Suppressor macrophage treated with lipopolysaccharide for 1 hour (primary cell): Measurements from ENCODE around the gene EXOC3L1.

ENCODE experiments used
- DNase-seq, 3 donors: peaks; one replicate each; pipeline ENCODE4 v3.0.0-alpha.2; 2020 to 2022

The EXOC3L1 gene

DNA sequence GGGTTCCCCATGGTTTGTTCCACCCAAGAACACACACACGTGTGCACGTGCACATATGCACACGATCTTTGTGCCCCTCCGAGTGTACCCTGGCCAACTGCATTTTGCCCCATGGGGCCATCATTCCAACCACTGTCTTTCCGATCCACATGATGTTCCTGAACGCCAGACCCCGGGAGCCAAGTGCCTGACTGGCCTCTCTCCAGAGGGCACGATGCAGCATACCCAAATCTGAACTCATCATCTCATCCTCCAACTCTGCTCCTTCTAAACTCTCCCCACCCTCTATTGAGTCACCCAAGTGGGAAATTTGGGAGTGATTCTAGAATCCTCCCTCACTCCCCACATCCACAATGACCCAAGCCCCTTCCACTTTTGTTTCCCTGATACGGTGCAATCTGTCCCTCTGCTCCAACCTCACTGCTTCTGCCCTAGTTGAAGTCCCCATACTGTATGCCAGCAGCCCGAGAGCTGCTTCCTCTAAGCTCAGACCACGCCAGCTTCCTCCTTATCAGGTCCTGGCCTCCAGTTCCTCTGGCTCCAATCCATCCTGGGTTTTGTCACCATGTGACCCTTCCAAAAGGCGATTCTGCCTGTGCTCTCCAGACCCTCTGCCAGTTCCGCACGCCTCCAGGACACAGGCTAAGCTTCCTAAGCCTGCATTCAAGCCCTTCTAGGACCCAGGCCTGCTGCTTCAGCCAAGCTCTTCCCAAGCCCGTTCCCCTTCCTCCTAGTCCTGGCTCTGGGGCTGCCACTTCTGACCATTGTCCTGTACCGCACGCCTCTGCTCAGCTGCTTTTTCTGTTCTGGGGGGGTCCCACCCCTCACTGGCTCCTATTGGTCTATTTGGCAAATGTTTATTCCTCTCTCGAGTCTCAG lies 26.9 kb upstream of the EXOC3L1 start:
- DNase-seq, result peak; percentile 57 to 79 (median 76)

DNA sequence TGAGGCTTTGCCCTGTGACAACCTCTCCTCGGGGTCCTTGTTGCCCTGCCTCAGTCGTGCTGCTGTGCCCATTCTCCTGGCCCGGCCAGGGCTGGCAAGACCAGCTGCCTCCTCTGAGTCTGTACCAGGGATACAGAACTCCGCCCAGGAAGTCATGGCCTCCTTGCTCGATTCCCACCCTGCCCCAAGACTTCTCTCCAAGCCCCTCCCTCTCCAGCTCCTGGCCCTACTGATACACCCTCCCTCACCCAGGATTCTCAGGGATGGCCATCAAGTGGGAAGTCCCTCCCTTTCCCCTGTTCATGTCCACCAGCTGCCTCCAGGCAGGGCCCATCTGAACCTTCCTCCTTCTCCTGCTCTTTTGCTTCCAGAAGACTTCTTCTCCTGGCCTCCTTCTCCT lies 25.8 kb upstream of the EXOC3L1 start:
- peak; percentile 37 to 68 (median 65) for DNase-seq

DNA sequence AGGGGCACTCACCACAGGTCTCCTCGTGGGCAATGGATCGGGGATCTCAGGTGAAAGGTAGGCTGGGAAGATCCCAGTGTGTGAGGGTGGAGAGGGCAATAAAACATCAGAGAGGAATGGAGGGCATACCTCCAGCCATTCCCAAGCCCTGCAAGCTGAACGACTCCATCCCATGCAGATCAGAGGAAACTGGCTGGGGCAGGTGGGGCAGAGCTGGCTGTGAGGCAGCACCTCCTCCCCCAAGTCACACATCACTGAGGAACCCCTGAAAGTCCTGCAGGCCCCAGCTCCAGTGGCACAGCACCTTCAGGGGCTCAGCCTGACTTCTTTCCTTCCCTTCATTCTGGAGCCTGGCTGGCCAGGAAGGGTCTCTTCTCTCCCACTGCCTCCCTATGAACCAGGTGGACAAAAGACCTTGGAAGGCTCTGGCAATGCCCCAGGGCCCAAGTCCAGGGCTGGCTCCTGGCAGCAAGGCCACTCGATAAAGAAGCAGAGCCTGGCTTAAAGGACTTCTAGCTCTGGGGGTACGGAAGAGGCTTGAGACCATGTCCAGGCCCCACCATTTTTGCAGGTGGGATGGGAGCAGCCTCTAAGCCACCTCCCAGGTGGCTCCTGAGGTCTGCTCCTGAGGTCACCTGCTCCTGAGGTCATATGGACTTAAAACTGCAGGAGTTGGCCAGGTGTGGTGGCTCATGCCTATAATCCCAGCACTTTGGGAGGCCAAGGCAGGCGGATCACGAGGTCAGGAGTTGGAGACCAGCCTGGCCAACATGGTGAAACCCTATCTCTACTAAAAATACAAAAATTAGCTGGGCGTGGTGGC lies 23.5 kb upstream of the EXOC3L1 start:
- no peak for DNase-seq

DNA sequence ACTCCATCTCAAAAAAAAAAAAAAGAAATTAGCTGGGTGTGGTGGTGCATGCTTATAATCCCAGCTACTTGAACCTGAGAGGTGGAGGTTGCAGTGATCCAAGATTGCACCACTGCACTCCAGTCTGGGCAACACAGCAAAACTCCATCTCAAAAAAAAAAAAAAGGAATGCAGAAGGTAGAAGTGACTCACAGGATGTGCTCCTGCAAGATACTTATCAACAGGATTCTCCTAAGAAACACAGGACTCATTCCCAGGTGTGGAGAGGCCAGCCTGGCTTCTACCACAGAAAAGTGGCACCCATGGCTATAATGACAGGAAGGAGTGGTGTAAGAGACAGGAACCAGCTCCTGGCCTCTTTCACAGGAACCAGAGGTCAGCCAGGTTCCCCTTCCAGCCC lies 22.8 kb upstream of the EXOC3L1 start:
- DNase-seq, result no peak

DNA sequence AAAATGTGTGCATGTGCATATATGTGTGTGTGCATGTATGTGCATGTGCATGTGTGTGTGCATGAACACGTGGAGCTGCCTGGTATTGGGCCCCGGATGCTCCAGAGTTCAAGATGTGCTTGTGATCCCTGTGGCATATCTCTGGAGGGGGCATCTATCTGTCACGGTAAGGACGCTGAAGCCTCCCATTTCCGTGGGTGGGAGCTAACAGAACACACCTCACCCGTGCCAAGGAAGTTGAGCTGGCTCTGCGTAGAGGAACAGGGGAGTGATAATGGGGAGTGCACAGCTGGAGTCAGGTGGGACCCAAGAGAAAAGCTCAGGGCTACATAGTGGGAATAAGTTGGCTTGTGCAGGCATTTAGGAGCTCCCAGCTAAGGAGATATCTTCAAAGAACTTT lies 21.7 kb upstream of the EXOC3L1 start:
- no peak for DNase-seq

DNA sequence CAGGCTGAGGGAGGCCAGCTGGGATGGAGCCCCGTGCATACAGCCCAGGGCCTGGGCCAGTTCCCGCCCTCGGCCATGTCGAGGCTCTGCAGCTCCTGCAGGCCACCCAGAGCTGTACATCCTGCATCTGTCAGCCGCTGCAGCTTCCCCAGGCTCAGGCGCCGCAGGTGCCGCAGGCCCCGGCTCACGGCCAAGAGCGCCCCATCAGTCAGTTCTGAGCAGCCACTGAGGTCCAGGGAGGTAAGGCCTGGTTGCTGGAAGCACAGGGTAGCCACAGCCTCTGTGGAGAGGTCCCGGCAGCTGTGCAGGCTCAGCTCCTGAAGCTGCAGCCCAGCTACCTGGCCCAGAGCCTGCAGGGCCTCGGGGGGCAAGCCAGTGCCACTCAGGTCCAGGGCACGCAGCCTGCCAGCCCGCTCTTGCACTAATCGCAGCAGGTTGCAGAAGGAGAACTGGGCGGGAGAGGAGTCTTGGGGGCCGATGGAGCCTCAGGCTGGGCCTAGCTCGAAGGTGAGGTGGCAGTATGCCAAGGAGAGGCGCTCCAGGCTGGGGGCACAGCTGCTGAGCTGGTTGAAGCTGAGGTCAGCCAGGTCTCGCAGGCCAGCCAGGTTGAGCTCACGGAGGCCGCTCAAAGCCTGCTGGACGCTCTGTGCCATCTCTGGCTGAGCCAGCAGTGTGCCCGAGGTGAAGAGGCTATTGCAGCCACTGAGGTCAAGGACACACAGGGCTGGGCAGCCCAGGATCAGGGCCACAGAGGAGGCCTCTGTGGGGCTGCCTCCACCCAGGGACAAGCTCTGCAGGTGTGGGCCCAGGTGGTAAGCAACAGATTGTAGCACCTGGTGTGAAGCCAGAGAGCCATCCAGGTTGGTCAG lies 20.4 kb upstream of the EXOC3L1 start:
- no peak for DNase-seq

DNA sequence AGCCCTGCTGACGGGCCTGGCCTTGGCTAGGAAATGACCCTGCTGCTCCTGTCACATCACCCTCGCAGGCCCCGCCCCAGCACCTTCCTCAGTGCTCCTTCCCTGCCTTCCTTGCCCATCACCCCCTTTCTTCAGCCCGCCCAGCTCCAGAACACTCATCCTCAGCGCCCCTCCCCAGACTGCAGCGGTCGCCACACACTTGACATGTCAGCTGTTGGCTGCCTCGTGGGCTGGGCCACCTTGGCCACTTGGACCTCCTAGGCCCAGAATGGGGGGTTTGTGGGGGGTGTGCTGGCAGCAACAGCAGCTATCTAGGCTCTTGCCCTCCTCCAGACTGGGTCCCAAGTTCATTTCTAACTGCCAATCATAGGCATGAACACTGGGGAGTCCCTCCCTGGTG lies 19.6 kb upstream of the EXOC3L1 start:
- DNase-seq, result no peak

DNA sequence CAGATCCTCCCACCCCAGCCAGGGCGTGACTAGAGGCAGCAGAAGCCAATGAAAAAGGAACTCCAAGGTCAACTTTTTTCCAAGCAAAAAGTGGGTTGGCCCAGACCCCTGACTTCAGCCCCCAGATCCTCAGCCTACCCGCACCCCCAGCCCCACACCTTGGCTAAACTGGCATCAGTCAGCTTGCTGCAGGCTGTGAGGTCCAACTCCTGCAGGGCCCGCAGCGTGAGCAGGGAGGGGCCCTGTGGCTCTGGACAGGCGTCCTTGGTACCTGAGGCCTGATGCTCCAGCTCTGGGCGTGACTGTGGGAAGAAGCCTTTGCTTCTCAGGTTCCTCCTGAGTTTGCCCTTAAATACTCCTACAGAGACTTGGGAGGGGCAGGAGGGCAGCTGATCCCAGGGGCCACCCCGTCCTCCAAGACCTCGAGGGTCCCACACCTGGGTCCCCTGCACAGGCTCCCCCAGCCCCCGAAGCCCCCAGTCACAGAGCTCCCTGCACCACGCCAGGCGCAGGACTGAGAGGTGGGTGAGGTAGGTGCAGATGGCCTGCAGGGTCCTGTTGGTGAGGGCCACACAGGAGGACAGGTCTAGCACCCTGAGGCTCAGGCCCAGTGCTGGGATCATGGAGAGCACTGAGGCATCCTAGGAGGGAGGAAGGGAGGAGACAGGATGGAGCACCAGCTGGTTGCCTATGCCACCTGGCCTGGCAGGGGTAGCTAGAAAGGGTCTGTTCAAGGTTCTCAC lies 18.4 kb upstream of the EXOC3L1 start:
- no peak for DNase-seq

DNA sequence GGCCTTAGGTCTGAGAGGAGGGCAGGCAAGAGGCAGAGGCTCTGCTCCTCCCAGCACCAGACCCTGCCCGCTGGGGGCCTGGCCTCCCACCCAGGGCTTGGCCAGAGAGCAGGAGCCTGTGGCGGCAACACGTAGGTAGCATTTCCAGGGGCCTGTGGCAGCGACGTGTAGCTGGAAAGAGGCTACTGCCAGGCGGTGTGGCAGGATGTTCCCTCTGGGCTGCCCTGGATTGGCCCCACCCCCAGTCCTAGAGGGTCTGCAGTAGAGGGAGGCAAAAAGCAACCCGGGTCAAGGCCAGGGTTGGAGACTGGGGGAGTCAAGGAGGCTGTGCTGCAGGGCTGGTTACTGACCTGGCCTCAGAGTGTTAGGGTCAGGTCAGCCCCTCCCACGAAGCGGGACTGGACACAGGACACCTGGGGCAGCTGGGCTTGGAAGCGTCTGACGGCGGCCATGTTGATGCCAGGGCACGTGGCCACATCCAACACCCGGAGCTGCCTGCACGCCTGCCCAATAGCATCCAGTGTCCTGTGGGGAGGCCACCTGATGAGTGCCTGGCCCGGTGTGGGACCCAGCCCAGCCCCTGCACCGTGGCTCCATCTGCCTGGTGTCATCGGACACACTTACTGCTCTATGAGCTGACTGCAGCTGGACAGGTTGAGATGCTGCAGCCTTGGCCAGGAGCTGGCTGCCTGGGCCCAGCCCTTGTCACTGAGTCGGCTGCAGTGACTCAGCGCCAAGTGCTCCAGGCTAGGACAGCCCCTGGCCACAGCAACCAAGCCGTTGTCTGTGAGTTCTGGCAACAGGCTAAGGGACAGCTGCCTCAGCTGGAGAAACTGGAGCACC lies 17.5 kb upstream of the EXOC3L1 start:
- DNase-seq, result peak in 1 of 3 donors; percentile 21

DNA sequence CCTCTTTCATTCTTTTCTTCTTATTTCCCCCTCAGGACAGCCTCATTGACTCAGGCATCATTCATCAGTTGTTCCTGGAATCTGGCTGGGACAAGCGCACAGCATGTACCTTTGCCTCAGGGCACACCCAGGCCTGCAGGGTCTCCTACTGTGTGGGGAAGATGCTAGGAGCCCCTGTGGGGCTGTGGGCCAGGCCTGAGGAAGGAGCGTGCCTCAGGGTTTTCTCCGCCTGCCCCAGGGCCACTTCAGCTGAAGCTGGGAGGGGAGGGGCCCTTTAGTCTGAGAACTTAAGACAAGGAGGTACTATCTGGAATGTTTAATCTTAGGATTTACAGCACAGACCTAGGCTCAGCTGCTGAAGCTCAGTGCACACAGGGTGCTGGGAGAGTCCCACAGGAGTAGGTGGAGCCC lies 16.9 kb upstream of the EXOC3L1 start:
- DNase-seq, result no peak

DNA sequence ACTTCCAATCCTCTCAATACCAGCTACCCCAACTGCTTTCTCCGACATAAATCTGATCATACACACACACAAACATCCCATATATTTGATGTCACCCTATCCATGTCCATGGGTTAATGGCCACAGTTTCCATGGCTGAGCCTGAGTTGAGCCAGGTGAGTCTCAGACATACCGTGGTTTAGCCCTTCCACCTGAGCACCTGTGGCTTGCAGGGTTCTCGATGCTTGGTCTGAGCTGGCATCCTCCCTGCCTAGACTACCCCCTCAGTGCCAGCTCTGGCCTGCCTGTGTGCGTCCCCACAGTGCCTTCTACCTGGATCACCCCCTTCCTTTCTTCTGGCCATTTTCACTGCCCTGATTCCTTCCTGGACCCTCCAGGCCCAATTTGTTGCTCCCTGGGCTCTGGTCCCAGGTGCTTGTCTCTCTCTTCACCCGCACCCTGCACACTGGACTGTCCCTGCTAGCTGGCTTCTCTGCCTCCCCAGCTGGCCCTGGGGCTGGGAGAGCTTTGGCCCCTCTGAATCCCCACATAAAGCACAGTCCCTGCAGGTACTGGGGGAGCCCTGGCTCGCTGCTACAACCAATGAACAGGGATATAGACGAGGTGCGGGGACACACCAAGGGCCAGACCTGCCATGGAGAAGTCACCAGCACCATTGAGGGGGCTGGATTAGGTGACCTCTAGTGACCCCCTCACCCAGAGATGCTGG lies 16.3 kb upstream of the EXOC3L1 start:
- DNase-seq, result no peak

DNA sequence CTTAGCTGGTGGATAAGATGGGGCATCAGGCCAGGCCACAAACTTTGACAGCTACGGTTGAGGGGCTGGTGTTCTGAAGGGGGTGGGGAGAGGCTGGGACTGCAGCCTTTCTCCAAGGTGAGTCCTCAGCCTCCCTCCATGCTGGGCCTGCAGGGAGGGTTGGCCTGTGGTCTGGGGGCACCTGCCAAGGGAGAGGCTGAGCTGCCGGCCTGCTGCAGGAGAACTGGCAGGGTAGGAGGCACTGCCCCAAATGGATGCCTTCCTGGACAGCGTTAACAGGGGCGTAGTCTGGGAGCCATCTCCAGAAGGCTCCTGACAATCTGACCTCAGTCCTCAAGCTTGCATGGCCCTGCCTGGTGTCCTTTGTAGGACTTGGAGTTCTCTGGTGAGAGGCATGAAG lies 14.1 kb upstream of the EXOC3L1 start:
- DNase-seq, result no peak

DNA sequence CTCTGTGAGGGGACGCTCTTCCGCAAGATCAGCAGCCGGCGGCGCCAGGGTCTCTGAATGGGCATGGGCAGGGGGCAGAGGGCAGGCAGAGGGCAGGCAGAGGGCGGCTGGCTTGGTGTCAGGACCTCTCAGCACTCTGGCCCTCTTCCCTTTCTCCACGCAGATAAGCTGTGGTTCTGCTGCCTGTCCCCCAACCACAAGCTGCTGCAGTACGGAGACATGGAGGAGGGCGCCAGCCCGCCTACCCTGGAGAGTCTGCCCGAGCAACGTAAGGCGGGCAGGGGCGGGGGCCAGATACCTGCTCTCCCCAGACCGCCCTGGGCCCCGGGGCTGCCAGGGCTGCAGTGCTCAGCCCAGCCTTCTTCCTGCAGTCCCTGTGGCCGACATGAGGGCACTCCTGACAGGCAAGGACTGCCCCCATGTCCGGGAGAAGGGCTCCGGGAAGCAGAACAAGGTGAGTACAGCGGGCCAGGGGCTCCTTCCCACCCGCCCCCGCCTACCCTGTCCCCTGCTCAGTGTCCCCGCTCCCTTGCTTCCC lies 13.1 kb upstream of the EXOC3L1 start:
- no peak for DNase-seq

DNA sequence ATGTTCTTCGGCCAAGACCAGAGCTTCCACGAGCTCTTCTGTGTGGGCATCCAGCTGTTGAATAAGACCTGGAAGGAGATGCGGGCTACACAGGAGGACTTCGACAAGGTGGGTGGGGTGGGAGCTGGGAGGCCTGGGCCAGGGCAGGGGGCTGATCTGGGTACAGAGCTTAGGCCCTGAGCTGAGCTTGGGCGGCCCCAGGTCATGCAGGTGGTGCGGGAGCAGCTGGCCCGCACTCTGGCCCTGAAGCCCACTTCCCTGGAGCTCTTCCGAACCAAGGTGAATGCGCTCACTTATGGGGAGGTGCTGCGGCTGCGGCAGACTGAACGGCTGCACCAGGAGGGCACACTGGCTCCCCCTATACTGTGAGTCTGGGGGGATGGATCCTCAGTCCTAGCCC lies 12.5 kb upstream of the EXOC3L1 start:
- no peak for DNase-seq

DNA sequence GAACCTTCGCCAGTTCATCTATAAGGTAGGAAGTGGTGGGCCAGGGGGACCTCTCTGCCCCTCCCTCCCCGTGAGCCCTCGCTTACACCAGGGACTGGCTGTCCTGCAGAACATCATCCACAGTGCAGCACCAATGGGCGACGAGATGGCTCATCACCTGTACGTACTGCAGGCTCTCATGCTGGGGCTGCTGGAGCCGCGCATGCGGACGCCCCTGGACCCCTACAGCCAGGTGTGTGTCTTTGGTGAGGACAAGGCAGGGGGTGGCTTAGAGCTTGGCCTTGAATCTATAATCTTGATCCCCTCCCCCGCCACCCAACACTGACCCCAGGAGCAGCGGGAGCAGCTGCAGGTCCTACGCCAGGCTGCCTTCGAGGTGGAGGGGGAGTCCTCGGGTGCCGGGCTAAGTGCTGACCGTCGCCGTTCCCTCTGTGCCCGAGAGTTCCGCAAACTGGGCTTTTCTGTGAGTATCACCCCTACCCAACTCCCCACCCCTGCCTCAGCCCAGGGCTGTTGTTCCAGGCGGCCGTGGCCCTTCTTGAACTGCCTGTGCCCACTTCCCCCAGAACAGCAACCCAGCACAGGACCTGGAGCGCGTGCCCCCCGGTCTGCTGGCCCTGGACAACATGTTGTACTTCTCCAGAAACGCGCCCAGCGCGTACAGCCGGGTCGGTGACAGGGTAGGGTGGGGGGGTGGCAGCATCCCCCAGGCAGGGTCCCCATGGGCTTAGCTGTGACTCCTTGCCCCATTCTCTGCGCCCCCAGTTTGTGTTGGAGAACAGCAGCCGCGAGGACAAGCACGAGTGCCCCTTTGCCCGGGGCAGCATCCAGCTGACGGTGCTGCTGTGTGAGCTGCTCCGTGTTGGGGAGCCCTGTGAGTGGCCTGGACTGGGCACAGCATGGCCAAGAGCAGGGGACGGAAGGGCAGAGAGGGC lies 11.7 kb upstream of the EXOC3L1 start:
- no peak for DNase-seq

DNA sequence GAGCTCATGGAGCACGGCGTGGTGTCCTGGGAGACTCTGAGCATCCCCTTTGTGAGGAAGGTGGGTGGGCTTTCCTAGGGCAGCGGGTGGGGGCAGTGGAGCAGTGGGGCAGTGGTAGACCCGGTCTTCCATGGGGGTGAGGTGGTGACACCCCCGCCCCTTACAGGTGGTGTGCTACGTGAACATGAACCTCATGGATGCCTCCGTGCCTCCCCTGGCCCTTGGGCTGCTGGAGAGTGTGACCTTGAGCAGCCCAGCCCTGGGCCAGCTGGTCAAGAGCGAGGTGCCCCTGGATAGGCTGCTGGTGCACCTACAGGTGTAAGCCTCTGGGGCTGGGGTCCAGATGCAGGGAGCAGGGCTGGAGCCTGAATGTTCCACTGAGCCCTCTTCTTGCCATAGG lies 10.6 kb upstream of the EXOC3L1 start:
- DNase-seq, result no peak

DNA sequence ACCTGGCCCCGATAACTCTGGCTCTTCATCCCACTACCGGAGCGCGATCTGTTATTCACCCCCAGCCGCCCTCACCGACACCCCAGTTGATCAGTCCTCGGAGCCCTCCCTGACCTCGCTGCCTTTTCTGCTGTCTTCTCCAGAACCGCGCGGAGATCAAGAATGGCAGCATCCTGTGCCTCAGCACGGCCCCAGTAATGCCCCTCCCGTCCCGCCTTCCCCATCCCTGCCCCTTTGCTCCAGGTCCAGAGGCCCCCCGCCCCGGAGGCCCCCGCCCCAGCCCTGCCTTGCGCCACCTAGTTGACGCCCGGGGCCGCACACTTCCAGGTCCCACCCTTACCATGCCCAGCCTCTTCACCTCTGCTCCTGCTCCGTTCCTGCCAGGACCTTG lies 9.9 kb upstream of the EXOC3L1 start:
- no peak for DNase-seq

DNA sequence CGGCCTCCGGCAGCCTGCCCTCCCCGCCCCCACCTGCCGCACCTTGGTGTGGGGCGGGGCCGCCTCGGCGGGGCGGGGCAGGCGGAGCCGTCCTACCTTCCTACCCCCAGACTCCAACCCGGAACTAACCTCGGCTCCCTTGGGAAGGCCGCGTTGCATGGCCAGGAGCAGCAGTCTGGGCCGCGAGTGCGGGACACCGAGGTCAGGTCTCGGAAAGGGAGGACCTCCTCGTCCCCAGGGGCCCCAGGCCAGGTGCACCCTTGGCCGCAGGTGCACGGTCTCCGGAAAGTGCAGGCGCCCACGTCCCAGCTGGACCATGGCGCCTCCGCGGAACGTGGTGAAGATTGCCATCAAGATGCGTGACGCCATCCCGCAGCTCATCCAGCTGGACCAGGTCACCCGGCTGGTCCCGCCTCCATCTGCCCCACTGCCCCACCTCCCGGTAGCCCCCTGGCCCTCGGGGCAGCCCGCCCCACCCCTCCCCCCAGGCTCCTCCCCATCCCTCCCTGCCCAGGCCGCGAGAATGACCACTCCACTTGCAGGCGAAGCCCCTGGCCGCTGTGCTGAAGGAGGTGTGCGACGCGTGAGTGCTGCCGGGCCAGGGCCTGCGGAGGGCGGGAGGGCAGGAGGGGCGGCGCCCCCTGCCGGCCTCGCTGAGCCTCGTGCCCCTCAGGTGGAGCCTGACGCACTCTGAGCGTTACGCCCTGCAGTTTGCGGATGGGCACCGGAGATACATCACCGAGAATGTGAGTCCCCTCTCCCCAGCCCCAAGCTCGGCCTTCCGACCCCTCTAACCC lies 9.3 kb upstream of the EXOC3L1 start, which contains the start of gene ELMO3:
TSS of gene ELMO3 (plus strand) at position 121 of the 797 bp plus-strand sequence. CDS start at position 317, 196 bp downstream.
- no peak for DNase-seq
